ENCODE results near the gene ROBO1. TPM values are rescaled to one million over a fixed set of nuclear protein-coding genes. Genes with fewer than 3 reads are reported as not detected.

Gene ROBO1
- total and polyA plus RNA-seq, 2 of the 8 experiments (the other 6 are each of a cell fraction or from before 2014, with no cell fraction given), result 51.4 to 91.0 TPM

- H3K4me1 ChIP-seq (replicated peaks in 1 of 4; ENCODE audit: control insufficient read depth in 3 of 4, insufficient read depth in 4 of 4, low read length in 3 of 4), result no peaks in the 10 kb centered on the region
- no peak overlapping the region for H4K91ac ChIP-seq (replicated peaks; ENCODE audit: insufficient read length, low read length)
- no peak overlapping the region for H3K56ac ChIP-seq (replicated peaks; ENCODE audit: insufficient read length, low read depth, low read length)
- no peak for DNase-seq (ENCODE audit: low read depth in 1 of 2, low spot score in 2 of 2)
- no peak overlapping the region for H2BK12ac ChIP-seq (ENCODE audit: low read depth, low read length)
- H4K8ac ChIP-seq (ENCODE audit: extremely low read depth, insufficient read depth, low read length), result no peak overlapping the region
- H2BK5ac ChIP-seq (ENCODE audit: low read depth, low read length), result no peak overlapping the region
- no peaks in the 10 kb centered on the region for H3K79me1 ChIP-seq (ENCODE audit: low read depth, low read length)
- CTCF ChIA-PET (ENCODE audit: partially characterized antibody), result interaction anchor here (0.6 kb wide), 1 partner anchor 80 kb away, joined by 3 read pairs; no protein-coding TSS in a partner anchor
- H3K36me3 ChIP-seq (ENCODE audit: control insufficient read depth in 2 of 4, insufficient read depth in 4 of 4, low read length in 3 of 4), result no peaks in the 10 kb centered on the region
- H2BK20ac ChIP-seq (ENCODE audit: low read length), result no peak overlapping the region
- H3K27me3 ChIP-seq (replicated peaks in 1 of 4; ENCODE audit: control insufficient read depth in 3 of 4, extremely low read depth in 1 of 4, insufficient read depth in 3 of 4, low read length in 3 of 4), result no peaks in the 10 kb centered on the region
- H4K5ac ChIP-seq (ENCODE audit: insufficient read length, low read depth, low read length), result no peak overlapping the region
- H4K20me1 ChIP-seq (replicated peaks in 1 of 2; ENCODE audit: control insufficient read depth in 1 of 2, insufficient read depth in 2 of 2, low read length in 2 of 2), result no peaks in the 10 kb centered on the region
- no peak overlapping the region for H2BK15ac ChIP-seq (ENCODE audit: low read length)
- H3K79me2 ChIP-seq (ENCODE audit: control insufficient read depth in 1 of 2, insufficient read depth in 2 of 2, low read length in 2 of 2), result peaks cover 0 to under 1% of the 10 kb centered on the region in 2 experiments; a peak in 1 of 4 replicates
- TF ChIP-seq RAD21 (IDR thresholded peaks at IDR 0.05 in 1 of 2, conservative IDR thresholded peaks at IDR 0.05 in 1 of 2; ENCODE audit: low read depth in 2 of 2, low read length in 2 of 2) (no peak), NANOG (IDR thresholded peaks at IDR 0.05; ENCODE audit: insufficient read depth, low read depth, low read length, poor library complexity, severe bottlenecking) (no peak), EZH2 (IDR thresholded peaks at IDR 0.05; ENCODE audit: low read depth, low read length, severe bottlenecking) (no peak), ATF3 (IDR thresholded peaks at IDR 0.05; ENCODE audit: insufficient read depth, low read depth, low read length) (no peak), CREB1 (IDR thresholded peaks at IDR 0.05) (no peak), SP2 (IDR thresholded peaks at IDR 0.05; ENCODE audit: low read length) (no peak), CBX8 (IDR thresholded peaks at IDR 0.05; ENCODE audit: borderline replicate concordance, low read depth, low read length) (no peak), BCL11A (IDR thresholded peaks at IDR 0.05; ENCODE audit: low read depth in 2 of 2, low read length in 2 of 2) (no peak), KDM4A (IDR thresholded peaks at IDR 0.05; ENCODE audit: low read depth, low read length, severe bottlenecking) (no peak), RNF2 (IDR thresholded peaks at IDR 0.05; ENCODE audit: borderline replicate concordance, low read depth, low read length, missing control alignments, poor library complexity, severe bottlenecking) (no peak), USF2 (IDR thresholded peaks at IDR 0.05; ENCODE audit: low read length) (no peak), HDAC2 (IDR thresholded peaks at IDR 0.05; ENCODE audit: borderline replicate concordance in 1 of 2, low read depth in 2 of 2, low read length in 2 of 2) (no peak)
- no peak for FAIRE-seq
- H3K4me2 ChIP-seq (ENCODE audit: insufficient read depth in 1 of 2, low read depth in 2 of 2, low read length in 2 of 2), result no peak overlapping the region
- H3K27ac ChIP-seq (ENCODE audit: low read depth, low read length), result no peak overlapping the region
- POLR2A ChIA-PET (ENCODE audit: partially characterized antibody), result no interaction called here
- H3K14ac ChIP-seq (ENCODE audit: insufficient read length), result no peak overlapping the region
- H3K4ac ChIP-seq (replicated peaks; ENCODE audit: insufficient read length, low read depth, low read length), result no peak overlapping the region
- H3K18ac ChIP-seq (ENCODE audit: extremely low read depth, low read length), result no peak overlapping the region
- H2AFZ ChIP-seq (ENCODE audit: low read length), result no peak overlapping the region
- H3K9me3 ChIP-seq (ENCODE audit: insufficient read depth in 2 of 2, low read depth in 1 of 2, low read length in 1 of 2), result no peaks in the 10 kb centered on the region
- no peak overlapping the region for H3K9ac ChIP-seq (replicated peaks in 1 of 4; ENCODE audit: extremely low read depth in 1 of 4, low read depth in 3 of 4, low read length in 3 of 4)
- no peak overlapping the region for H3K4me3 ChIP-seq (ENCODE audit: extremely low read depth in 1 of 4, insufficient read depth in 2 of 4, low read depth in 3 of 4, low read length in 4 of 4)
- no peak overlapping the region for H2AK5ac ChIP-seq (ENCODE audit: low read depth, low read length)
- H3K23me2 ChIP-seq (ENCODE audit: low read depth, low read length), result no peaks in the 10 kb centered on the region
- H2BK120ac ChIP-seq (replicated peaks; ENCODE audit: low read depth, low read length), result no peak overlapping the region
- no peak overlapping the region for H3K23ac ChIP-seq (ENCODE audit: insufficient read length)
Measured at GRCh38 chr3:78749056-78749455, 1018.7 kb downstream of the ROBO1 start.
